Globus pallidus (tissue), 1 donor: ENCODE data around the gene JAG1.

Experiments used
- DNase-seq: peaks from one replicate; pipeline ENCODE4 v3.0.0-alpha.2; 2015; ENCODE audit warnings: low spot score

JAG1 gene

DNA sequence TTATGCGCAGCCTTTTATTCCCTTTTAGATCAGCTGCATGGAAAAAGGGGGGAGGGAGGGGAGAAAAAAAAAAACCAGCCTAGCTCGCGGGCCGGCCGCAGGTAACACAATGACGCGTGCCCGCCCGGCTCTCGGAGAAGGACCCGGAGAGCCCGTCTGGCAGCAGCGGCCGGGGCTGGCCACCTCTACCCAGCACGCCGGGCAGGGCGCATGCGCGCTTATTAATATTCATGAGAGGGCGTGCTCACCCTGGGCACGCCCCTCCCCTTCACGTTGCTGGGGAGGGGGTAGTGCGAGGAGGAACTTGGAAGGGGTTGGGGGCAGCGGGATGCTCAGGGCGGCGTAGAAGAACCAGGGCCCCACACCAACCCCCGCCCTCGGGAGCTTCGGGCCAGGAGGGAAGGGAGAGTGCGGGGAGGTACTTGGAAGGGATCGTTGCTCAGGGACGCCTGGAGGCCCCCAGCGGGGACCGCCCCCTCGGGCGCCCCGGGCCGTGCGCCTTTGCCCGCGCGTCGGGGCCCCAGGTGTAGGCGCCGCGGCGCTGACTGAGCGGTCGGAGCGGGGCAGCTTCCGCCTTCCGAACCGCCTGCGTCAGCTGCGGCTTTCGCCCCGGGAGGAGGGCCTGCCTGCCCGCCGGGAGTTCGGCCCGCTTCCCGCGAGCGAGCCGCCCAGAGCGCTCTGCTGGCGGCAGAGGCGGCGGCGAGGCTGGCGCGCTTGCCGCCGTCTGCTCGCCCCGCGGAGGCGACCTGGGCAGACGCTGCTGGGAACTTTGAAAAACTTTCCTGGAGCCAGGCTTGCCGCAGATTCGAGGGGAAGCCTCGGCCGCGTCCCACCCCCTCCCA lies at the start of gene JAG1:
JAG1 (minus strand) TSS at position 158 of the 842 bp plus-strand sequence. CDS start 469 bp downstream, outside the sequence.
- DNase-seq = peak; percentile 94

DNA sequence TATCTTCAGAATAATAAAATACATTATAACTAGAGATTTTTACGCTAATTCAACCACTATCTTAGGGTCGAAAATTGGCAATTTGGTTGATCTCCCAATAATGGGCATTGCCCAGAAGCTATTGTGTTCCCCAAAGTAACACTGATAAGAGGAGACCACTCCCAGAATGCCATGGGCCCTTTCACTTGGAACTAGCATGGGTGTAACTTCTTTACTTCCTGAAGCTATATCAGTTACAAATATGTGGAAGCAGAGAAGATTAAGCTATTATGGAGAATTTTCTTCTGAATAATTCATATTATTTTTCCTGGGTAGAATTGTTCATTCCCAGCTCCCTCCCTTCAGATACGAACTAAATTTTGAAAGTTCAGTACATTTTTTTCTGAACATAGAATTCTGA lies 48.2 kb upstream of the JAG1 start:
- no peak for DNase-seq

DNA sequence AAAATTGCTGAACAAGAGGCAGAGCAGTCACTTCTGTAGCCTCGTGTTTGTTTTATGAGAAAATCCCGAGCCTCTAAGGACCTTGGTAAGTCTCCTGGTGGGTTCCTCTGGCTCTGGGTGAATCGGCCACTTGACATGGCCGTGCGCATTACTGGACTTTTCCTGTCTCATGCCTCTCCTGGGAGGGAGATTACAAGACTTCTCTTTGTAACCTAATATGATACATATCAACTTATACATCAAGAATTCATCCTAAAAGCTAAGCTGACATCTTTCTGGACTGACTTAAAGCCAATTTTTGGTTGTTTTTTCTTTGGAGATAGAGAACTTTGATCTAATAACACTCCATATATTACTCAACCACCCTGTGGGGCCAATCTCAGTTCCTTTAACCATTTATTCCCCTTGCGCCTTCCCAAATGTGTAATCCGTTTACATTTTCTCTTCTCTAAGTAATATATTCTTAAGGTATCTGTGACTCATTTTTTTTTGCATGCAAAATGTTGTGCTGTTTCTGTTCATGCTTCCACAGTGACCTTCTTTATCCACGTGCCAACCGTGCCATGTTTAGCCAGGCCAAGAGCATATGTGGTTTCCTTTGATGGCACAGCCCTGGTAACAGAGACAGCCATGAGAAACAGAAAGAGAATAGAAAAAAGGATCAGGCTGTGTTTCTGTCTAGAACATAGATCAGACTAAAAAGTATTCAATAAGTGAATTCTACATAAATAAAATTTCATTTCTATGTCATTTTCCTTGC lies 47.5 kb upstream of the JAG1 start:
- no peak for DNase-seq

DNA sequence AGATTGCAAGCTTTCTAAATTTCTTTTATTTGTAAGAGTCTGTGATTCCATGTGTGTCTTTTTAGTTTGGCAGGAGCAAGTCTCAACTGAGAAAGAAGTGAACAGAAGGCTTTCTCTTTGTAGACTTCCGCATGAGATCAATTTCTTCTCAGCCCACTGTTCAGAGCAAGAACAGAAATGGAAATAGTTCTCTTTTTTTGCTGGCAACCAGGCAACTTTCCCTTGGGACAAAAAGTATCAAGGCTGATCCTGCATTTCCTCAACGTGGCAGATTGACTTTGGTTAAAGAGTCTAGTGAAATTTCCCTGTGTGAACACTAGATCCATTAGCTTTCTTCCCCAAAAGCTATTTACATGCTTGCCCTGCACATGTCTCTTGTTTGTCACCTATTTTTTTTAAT lies 46.8 kb upstream of the JAG1 start:
- no peak for DNase-seq

DNA sequence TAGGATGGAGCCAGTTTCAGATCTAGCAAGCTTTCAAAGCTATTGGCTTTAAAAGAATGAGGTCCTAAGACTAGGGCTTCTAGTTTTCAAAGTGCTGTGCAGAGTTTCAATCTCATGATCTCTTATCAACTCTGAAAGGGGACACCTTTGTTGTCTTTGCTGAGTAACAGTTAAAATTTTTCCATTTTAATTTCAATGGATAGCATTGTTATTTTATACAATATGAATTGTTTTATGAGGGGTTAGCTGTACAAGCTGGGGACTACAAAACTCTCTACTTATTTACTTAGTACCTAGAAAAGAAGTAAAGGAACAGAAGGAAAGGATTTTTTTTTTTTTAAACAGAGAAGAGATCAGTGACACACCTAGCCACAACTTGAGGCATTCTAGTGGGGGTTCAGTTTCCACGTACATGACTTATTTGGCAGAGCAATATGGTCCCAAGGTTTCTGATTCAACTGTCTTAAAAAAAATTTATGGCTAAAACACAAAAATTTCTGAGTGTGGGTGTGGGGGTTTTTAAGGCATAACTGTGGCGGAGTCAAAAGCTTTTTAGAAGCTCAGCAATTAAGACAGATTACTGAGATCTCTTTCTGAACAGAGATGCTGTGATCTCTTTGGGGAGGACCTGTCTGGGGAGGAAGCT lies 46.1 kb upstream of the JAG1 start:
- DNase-seq = no peak

DNA sequence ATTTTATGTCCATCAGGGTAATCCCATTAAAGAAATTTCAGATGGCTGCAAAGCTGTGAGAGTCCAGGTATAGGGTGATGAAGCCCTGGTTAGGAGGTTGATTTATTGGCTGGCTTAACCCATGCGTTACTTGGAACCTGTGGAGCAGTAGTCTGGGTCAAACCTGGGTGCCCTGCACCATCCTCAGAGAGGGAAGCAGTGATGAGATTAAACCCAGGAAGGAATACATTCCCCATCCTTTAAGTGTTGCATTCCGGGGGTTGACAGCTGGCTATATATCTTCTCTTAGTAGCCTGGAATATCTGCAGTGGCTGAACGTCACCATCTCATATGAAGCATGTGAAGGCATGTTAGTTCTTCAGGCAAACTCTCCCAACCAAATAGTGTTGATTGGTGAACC lies 44.9 kb upstream of the JAG1 start:
- DNase-seq = no peak

DNA sequence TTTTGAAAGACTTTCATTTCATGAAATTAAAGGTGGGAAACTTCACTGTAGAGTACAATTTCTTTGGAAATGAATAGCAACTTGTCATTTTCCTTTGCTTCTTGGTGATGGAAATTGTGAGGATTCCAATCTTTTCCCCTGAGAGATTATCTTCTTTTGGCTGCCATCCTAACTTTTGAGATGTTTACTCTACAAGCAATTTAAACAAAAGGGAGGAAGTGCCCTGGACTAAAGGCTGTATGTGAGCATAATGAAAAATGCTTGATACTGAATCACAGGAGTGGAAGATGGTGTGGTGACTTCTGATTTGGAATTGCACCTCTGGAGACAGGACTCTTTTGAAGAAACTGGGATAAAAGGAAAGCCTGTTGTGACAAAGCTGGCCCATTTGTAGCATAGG lies 43.1 kb upstream of the JAG1 start:
- DNase-seq = no peak

DNA sequence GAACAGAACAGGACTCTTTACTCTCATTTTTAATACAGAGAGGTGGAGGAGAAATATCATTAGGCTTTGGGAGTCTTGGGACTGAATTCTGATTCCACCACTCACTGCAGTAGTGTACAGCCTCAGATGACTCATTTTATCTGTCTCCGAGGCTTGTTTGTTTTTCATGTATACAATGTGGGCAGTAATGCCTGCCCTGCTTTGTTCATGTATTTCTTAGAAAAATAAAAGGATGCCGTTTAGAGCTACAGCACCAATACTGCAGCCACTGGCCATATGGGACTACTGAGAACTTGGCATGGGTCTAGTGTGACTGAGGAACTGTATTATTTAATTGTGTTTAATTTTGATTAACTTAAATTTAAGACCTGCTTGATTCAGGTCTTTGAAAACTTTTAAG lies 41.2 kb upstream of the JAG1 start:
- no peak for DNase-seq

DNA sequence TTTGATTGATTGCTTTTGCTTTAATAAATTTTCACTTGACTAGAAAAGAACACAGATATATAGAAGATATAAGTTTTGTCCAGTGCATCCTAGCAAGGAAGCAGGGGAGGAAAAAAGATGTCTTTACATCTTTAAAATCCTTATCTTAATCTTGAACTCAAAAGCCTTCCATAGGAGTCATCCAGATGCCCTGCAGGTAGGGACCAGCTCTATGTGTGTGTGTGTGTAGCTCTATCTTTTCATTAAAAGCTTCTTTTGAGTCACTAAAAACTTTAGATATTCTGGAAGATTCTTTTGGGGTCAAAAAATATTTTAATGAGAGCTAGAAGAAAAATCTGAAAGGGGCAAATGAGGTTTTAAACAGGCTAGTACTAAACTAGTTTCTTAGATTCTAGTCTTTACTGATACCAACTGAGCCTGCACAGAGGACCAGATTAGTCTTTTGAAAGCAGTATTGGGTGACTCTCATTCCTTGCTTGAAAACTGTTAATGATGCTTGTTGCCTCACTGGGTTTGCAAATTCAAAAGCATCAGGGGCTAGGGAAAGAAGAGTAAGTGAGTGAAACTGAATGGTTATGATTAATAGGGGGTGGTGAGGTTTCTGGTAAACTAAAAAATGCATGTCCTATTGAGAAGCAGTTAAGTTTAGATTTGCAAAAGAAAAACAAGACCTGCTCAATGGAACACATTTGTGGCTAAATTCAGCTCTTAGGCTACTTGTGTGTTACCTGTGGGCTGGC lies 40.6 kb upstream of the JAG1 start:
- no peak for DNase-seq

DNA sequence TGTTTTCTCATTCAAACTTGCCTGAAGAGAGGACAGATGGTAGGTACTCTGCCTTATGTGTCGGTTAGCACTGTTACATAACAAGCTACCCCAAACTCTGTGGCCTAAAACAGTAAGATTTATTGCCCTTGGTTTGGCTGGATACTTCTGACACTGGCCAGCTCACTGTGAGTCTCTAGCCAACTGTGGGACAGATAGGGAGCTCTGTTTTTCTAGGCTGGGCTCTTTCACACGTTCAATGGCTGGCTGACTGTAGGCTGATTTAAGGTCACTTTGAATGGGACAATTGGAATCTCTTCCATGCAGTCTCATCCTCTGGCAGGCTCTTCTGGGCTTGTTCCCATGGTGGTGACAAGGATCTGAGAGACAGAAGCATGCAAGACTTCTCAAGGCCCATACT lies 39.4 kb upstream of the JAG1 start:
- DNase-seq = no peak

DNA sequence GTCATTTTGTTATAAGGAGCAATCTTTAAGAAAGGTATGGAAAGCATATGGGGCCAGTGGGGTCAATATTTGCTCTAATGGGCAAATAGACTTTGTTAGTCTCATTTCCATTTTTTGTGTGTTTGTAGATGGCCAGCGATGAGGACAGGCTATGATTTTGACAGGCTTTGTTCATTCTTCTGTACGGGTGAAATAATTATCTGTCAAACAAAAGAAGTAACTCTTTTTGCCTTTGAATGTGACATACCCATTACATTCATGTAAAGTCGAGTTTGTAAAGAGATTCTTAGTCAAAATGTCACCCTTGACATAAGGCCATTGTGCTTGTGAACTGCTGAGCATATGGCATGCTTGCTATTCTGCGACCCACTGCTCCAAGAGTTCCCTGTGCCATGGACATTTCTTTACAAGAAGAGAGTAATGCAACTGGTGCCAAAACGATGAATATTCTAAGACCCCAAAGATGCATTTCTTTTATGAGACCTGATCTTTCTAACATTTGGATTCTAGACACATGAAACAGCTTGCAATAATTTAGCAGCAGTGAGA lies 38.2 kb upstream of the JAG1 start:
- no peak for DNase-seq

DNA sequence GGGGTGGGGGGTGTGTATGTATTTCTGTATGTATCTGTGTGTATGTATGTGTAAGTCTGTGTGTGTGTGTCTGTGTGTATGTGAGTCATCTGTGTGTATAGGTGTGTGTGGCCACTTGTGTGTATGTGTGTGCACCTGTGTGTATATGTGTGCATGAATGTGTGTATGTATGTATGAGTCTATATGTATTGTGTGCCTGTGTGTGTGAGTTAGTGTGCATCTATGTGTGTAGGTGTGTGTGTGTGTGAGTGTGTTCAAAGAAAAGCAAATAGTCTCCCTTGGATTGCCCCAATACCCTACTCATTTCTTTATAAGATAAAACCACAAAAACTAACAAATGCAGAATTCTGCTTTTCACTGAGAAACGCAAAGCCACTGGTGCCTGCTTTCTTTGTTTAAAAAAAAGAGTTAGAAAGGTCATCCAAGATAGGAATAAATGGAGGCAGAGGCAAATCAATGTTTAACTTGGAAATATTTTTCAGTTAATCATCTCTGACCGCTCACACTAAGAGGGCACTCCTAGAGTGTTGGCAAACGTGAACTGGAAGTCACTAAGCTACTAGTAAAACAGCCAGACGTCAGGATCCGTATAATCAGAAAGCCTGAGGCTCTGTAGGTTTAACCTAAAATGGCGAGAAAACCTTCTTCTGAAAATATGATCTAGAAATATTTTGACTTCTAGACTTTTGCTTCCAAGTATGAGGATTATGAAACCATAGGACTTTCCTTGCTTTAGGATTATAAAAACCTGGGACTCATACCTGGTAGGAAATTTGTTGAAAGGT lies 37.4 kb upstream of the JAG1 start:
- no peak for DNase-seq

DNA sequence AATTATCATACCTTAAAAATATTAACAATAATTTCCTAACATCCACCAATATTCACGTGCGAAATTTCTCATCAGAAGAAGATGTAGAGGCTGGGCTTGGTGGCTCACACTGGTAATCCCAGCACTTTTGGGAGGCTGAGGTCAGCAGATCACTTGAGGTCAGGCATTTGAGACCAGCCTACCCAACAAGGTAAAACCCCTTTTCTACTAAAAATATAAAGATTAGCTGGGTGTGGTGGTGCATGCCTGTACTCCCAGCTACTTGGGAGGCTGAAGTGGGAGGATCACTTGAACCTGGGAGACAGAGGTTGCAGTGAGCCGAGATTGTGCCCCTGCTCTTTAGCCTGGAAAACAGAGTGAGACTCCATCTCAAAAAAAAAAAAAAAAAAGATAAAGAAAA lies 36.1 kb upstream of the JAG1 start:
- no peak for DNase-seq

DNA sequence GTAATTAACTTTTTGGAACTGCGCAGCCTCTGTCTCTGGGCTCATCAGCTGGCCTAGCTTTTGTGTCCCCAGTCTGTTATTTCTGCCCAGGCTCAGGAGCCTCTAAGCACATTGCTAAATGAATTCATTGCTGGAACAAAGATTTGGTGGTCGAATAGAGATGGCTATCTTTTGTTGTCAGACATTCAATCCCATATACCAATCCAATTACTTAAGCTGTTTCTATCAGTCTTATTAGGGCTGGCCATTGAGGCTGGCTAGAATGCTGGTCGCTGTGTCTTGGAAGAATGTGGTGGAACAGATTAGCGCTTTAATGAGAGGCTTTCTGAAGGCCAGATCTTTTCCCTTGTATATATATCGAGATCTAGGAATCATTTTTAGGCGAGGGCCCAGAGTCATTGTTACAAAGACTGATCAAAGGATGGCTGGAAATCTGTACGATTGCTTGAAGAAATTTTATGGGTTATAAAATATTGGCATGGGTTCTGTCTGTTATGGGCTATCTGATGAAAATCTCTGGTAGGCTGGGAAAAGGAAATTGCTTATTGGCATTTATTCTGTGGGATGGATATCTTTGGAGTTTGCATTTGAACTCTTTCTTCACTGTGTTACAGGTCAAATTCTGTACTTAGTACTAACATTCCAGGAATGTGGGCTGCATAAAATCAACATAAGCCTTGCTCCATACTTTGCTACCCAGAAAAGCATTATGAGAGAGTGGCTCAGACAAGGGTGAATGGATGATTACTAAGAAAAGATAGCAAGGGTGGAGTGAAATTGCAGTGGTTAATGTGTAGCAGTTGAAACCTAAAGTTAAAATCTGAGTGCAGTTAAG lies 34.8 kb upstream of the JAG1 start:
- DNase-seq = no peak

DNA sequence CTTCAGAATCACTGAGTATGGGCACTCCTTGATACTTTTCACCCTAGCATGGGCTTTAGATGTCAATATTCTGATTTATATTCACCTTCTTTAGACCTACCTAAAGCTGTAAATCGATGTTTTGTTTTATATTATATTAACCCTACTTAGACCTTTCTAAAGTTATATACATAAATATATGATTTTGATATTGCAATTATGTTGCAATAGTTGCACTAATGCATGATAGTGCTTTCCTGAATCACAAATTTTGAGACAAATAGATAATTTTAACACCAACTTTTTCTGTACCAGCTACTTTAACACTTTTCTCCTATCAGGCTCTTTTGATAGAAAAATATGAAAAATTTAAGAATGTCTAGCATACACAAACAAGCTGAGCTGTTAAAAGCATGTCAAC lies 34.0 kb upstream of the JAG1 start:
- no peak for DNase-seq

DNA sequence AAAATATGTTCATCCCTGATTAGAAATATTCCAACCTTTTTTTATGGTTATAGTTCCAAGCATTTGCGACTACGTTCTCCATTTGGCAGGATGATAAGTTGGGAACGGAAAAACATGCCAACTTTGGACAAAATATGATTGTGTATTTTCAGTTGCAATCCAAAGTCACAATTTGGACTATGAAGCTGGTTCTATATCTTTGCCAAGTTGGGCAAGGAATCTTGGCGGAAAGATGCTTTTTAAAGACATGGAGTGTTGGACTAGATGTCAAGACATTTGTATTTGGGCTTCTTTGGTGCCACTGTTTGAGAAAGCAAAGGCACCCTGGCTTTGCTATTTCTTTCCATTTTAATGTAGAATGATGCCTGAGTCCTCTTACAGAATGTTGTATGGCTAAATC lies 33.3 kb upstream of the JAG1 start:
- DNase-seq = peak; percentile 5

DNA sequence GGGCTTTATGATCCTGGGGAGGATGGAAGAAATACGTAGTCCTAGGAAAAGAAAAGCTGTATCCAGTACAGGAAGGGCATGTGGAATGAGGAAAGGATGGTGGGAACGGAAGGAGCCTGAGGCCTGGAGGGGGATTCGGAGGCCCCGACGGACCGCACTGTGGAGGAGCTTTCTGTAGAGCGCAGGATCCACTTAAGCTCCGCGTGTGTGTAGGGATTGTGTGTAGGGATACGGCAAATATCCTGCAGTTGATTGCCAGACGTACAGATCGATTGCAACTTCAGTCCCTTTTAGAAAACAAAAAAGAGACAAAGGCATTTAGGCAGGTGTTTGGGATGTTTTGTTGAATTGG lies 32.6 kb upstream of the JAG1 start:
- no peak for DNase-seq

DNA sequence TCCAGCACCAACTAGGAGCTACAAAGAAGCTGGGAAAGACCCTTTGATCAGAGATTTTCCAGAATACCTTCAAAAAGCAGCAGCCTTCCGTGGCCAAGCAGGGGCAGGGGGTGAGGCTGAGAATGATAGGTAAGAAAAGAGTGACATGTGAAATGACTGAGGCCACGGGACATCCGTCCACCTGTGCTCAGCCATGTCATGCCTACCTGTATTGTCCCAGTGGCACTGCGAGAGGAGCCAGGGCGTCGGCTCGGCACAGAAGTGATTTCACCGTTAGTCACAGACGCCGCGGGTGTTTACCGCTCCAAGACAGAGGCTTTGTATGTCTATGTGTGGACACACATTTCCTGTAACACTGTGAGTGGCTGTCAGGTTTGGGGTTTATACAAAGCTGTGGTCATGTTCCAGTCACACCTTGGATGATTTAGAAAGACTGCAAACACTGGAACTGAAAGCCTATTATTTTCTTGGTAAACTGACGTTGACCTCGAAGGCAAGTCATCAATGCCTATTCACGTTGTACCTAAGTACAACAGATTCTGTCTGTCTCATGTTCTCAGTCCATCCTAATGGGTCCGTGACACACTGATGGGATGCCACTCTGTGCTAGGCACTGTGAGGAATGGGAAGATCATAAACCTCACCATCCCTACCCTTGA lies 32.1 kb upstream of the JAG1 start:
- DNase-seq = no peak

DNA sequence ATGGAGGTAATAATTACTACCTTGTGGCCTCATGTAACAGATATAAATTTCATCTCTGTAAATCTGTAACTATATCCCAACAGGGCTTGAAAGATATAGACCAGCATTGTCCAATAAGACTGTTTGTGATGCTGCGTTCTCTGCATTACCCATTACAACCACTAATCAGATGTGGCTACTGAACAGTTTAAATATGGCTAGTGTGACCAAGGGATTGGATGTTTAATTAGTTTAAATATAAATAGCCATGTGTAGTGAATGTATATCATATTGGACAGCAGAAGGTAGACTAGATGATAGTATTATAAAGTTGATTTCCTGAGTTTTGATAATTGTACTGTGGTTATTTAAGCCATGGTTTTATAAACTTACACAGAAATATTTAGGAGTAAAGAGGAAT lies 27.8 kb upstream of the JAG1 start:
- no peak for DNase-seq

DNA sequence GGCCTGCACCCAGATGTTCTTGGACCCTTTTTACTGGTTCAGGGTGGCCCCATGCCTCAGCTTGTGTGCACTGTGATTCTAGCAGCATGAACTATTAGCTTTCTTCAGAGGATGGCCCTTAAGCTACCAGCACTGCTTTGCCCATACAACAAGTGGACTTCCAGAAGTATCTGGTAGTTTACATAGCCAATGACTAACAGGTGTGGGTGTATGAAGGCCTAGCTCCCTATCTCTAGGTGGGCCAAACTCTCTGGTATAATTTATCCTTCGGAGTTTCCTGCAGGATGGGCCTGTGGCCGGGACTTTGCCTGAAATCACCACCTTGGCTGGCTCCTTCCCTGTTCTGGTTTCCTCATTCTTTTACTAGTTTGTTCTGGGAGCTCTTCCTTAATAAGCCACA lies 26.1 kb upstream of the JAG1 start:
- no peak for DNase-seq
